NCI-H1048 (cell line): ENCODE measurements around the gene CCNI.

ENCODE experiments used
- DNase-seq: peaks from one replicate; lab custom pipeline; 2025; lab: John Stamatoyannopoulos, UW

CCNI gene

DNA sequence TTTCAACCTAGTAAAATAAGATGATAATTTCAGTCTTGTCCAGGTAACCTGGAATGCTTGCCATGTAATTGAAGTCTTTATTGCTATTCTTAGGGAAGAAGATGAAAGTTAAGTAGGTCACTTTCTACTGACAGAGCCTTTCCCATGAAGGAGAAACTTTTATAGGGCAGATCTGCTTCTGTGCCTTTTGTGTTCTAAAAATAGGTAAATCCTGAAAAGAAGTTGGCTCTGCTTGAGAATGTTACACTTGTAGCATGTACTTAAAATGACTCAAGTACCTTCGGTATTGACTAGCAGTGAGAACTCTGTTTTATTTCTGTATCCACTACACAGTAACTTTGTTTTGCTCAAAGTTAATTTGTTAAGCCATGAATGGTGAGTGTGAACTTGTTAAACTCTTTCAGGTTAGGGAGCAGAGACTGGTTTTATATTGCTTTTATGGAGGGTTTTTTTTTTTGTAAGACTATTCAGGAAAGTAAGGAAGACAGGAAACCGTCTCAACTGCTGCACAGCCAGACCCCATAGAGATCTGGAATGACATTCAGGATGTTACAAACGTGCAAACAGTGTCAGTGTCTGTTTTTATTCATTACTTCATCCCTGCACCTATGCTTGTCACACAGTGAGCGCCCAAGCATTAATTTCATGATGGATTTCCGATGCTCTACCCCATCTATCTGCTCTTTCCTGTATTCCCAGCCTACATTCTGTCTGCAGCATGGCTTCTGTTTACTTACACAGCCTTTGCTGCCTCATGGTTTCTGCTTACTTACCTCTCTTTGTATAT, 73.3 kb downstream of the CCNI start:
- no peak for DNase-seq

DNA sequence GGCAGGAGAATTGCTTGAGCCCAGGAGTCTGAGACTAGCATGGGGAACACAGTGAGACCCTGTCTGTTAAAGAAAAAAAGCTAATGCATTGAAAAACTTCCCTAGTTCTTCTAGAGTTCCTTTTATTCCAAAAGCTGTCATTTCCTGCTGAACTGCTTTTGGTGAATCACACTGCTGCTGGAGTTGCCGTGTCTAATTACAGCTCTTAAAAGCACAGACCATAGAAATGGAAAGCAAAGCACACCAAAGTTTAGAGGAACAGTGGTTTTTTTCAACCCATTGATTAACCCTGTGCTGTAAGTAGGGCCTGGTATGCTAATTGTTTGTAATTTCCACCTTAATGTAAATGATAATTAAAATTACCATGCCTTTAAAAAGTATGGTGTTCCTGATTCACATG, 73.9 kb downstream of the CCNI start:
- DNase-seq = no peak

DNA sequence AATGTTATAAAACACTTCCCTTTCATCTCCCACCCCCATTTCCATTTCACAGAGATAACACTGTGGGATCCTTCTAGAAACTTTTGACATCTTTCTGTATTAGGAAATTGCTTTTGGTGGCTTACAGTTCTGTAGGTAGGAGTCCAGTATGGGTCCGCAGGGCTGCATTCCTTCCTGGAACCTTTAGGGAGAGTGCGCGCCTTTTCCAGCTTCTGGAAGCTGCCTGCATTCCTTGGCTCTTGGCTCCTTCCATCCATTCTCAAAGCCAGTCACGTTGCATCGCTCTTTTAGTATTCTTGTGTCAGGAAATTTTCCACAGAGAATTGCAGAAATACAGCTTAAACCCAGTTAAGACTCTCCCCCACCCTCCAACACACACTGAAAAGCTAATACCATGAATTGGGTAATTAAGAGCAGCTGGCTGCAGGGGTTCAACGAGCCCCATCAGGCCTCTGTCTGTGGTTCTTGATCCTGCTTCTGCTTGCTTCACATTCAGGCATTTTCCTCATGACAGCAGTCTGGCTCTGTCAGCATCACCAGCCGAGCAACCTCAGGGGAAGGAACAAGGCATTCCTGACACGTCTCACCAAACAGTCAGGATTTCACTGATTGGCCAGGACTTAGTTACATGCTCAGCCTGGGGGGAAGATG, 77.4 kb downstream of the CCNI start:
- DNase-seq = no peak

DNA sequence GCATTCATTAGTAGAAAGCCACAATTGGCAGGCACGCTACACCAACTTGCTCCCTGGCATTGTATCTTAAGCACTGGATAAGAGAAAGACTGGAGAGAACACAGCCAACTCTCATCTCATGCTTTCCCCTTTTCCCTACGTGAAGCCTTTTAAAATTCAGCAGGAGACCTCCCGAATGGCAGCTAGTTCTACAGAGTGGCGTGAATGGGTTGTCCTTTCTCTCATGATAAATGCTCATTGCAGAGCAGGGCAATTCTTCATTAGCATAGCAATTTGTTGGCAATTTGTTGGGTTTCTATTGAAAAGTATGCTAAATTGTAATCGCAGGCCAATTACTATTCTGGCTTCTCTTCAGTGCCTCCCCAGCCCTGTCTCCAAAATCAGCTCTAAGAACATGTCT, 78.3 kb downstream of the CCNI start:
- no peak for DNase-seq
